NCI-H524 (cell line): ENCODE data around the gene TK2.
"Not testable (repeated sequence)": the region's sequence is repeated elsewhere in the genome, so short reads cannot be mapped to it uniquely, and the experiment has no call there.

Experiments
- DNase-seq, 2 experiments: peaks; one replicate each; lab custom pipeline; 2025; lab: John Stamatoyannopoulos, UW

Gene TK2

DNA sequence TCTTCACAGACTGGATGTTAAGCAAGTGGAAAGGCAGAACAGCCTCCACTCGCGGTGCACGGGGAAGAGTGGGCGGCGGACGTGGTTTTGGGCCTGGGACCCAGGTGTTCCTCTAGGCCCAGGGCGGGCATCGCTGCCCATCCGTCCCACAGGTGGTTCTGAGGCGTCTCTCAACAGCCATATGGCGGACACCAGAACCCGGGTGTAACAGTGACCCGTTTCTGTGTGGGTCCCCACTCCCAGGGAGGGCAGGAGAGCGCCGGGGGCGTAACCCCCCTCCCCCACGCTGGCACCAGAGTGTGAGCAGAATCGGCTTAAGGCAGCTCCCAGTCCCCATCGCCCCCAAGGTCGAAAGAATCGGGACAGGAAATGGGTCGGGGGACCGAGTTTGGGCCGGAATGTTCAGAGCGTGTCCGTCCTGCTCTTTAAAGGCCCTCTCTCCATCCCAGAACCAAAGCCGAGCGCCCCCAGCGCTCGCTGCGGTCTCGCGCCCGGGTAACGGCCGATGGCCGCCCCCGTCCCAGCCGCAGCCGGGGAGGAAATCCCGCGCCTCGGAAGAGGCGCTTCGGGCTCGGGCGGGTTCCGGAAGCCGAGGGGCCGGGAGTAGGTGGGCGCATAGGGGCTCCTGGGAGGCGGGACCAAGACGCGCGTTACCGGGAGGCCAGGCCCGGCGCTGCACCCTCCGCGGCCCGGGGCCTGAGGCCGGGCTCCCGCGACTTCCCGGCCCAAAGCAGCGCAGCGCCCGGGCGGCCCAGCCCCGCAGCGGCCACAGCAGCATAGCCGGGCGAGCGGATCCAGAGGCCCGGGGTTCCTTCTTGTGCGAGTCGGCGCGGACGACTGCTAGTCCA is at the start of gene TK2:
TK2 (minus strand) TSS at position 839 of the 848 bp plus-strand sequence; CDS start at position 778, 61 bp downstream.
- peak; percentile 45 to 65 for DNase-seq

DNA sequence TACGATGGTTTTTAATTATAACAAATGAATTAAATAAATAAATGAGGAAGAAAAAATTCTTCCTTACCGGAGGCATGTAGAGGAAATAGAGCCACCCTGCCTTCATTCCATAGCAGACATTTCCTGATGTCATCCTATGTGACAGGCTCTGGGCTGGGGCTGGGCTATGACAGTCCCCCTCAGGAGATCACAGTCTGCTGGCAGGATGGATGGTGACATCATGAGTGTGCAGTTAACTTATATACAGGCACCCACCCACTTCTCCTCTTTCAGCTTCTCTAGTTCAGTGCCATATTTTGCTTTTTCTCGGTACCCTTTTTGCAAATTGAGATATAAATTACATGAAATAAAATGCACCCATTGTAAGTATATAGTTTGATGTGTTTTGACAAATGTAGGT is 48.2 kb upstream of the TK2 start:
- no peak for DNase-seq

DNA sequence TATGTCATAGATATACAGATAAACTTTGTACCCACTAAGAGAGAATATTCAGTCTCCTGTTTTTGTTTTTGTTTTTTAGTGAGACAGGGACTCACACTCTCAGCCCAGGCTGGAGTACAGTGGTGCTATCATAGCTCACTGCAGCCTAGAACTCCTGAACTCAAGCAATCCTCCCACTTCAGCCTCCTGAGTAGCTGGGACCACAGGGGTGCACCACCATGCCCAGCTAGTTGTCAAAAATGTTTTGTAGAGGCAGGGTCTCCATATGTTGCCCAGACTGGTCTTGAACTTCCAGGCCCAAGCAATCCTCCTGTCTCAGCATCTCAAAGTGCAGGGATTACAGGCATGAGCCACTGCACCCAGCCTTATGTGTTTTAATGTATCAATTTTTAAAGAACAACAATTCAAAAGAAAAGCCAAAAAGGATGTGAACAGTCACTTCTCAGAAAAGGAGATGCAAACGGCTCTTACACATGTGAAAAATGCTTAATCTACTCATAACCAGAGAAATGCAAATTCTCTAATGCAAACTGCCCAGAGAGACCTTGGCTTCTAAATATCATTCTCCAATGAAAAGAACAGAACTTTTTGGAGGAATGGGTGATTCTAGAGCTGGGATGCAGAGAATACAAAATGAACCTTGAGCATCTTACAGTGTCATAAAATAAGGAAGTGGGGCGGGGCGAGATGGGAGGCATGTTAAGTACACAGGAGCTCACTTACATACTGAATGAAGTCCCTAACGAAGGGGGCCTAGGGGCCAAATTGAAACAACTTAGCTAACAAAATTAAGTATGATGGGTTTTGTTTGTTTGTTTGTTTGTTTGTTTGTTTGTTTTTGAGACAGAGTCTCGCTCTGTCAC is 47.3 kb upstream of the TK2 start:
- no peak for DNase-seq

DNA sequence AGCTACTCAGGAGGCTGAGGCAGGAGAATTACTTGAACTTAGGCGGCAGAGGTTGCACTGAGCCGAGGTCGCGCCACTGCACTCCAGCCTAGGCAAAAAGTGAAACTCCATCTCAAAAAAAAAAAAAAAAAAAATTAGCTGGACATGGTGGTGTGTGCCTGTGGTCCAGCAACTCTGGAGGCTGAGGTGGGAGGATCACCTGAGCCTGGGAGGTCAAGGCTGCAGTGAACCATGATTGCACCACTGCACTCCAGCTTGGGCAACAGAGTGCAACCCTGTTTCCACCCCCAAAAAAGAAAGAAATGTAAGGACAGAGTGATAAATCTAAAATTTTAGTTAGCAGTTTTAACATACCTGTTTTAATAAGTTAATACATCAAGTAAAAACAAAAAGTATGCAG is 46.6 kb upstream of the TK2 start:
- DNase-seq = not testable (repeated sequence)

DNA sequence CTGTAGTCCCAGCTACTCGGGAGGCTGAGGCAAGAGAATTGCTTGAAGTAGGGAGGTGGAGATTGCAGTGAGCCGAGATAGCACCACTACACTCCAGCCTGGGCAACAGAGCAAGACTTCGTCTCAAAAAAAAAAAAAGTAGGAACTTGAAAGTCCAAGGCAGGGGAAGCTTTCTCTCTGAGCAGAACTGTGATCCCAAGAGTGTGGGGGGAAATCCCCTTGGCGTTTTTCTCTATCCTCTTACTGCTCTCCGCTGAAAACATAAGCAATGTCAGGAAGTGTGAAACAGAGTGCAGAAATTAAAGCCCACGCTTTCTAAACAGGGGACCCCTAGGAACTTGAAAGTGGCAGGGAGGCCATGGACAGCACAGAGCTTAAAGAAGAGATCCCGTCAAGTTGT is 44.8 kb upstream of the TK2 start:
- DNase-seq = no peak

DNA sequence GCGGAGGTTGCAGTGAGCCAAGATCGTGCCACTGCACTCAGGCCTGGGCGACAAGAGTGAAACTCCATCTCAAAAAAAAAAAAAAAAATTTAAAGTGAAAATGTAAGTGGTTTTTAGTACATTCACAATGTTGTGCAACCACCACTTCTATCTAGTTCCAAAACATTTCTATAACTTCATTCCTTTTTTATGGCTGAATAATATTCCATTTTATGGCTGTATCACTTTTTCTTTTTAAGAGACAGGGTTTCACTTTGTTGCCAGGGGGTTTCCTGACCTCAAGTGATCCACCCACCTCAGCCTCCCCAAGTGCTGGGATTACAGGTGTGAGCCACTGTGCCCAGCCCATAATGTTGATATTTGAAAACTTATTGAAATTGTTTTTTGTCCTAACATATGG is 42.9 kb upstream of the TK2 start:
- no peak for DNase-seq

DNA sequence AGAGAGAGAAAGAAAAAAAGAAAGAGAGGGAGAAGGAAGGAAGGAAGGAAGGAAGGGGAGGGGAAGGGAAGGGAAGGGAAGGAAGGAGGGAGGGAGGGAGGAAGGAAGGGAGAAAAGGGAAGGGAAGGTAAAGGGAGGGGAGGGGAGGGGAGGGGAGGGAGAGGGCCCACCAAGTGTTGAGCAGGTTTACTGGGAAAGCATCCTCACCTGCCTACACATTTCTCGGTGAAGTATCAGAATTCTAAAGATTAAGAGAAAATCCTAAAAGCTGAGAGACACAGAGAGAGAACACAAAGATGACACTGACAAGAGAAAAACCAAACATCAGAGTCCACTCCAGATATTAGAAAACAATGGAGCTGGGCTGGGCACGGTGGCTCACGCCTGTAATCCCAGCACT is 42.3 kb upstream of the TK2 start:
- DNase-seq = no peak

DNA sequence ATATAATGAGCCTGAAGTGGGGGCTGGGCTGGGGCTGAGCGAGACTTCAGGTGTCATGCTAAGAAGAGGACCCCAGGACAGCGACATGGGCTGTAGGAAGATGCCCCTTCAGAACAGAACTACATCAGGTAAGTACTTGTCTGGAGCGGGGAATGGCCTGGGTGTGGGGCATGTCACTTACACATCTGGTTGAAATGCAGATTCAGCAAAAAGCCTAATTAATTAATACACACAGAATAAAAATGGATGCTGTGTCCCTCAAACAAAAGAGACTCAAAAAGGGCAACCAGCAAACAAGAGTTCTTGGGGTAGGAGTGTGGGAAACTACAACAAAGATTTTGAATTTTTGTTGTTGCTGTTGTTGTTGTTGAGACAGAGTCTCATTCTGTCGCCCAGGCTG is 41.1 kb upstream of the TK2 start:
- DNase-seq = no peak

DNA sequence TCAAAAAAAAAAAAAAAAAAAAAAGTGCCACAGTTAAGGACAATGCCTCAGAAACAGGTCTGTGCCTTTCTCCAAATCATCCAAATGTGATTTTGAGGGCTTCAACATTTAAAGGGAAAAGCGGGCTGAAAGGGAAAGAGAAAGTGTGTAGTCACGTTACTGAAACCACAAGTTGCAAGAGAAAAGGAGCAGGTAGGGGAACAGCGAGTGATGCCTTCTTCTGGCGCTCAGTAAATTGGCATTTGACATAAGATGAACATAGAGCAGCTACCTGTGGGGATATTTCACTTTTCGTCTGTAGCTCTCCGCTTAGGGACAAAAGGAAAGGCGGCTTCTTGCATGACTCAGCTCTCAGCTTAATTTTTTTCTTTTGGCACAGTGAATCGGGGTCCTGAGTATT is 40.4 kb upstream of the TK2 start:
- no peak for DNase-seq

DNA sequence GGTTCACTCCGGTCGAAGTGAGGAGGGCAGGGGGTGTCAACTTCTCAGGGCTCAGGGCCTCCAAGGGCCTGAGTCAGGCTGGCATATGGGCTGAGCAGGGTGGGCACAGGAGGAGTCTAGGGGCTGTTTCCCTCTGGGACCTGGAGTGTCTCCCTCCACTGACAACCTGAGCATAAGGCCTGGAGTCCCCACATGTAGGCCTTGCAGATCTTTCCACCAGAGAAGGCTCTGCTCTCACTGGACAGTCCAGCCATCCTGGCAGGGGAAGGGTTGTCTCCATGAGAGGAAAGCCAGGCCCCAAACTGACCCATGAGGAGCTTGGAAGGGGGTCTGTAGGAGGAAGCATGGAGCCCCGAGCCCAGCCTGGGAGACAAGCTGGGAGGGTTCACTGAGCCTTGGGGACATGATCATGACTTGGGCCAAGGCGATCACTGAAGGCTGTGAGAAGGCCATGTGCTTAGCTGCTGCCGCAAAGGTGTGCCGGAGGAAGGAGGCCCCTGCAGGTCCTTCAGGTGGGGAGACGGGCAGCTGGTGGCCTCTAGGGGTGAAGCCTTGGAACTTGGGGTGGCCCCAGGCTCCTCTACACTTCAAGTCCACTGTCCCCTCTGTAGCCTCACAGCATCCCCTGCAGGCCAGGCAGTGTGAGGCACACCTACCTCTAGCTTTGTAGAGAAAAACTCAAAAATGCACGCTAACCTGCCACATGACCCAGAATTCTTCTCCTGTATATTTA is 39.2 kb upstream of the TK2 start:
- no peak for DNase-seq

DNA sequence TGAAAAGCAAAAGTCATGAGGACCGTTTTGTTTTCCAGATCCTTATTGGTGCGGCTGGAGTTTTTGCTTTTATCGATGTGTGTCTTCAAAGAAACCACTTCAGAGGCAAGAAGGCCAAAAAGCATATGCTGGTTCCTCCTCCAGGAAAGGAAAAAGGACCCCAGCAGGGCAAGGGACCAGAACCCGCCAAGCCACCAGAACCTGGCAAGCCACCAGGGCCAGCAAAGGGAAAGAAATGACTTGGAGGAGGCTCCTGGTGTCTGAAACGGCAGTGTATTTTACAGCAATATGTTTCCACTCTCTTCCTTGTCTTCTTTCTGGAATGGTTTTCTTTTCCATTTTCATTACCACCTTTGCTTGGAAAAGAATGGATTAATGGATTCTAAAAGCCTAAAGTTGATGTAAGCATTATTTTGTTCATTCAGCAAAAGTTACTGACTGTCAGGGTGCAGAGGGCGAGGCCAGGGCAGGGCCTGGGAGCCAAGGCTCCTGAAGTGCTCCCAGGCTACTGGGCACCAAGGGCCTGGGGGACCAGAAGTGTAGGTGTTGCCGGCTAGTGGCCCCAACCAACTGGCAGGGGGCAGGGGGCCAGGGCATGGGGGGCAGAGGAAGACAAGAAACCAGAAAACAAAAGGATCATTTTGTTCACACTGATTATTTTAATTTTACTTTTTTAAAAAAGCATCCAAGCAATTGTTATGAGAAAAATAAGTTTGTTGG is 38.1 kb upstream of the TK2 start:
- DNase-seq = no peak

DNA sequence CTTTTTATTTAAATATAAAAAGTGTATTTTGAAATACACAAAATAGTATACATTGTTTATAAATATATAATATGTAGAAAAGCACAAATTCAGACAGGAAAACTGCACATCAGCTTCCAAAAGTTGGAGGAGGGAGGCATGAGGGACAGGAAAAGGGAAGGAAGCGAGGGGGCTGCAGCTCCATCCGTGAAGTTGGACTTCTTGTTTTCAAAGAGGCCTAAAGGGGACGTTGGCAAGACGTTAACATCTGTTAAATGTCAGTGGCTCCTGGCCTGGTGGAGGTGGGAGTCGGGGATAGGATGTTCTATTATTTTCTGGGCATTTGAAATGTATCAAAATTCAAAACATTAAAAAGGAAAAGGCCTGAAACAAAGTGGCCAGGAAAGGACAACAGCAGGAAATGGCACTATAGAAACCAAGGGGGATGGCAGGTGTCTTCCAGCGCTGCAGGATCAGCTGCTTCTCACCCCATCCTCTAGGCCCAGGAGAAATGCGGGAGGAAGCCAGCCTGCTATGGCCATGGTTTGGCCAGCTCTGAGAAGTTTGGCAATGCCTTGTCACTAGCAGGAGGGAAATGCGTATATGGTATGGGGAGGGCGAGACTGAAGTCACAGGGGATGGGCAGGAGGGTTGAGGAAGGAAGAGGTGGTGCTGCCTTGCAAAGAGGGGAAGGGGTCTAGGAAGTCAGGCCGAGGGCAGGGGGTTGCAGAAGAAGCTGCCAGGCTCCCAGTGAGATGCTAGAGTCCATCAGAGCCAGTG is 35.7 kb upstream of the TK2 start:
- no peak for DNase-seq

DNA sequence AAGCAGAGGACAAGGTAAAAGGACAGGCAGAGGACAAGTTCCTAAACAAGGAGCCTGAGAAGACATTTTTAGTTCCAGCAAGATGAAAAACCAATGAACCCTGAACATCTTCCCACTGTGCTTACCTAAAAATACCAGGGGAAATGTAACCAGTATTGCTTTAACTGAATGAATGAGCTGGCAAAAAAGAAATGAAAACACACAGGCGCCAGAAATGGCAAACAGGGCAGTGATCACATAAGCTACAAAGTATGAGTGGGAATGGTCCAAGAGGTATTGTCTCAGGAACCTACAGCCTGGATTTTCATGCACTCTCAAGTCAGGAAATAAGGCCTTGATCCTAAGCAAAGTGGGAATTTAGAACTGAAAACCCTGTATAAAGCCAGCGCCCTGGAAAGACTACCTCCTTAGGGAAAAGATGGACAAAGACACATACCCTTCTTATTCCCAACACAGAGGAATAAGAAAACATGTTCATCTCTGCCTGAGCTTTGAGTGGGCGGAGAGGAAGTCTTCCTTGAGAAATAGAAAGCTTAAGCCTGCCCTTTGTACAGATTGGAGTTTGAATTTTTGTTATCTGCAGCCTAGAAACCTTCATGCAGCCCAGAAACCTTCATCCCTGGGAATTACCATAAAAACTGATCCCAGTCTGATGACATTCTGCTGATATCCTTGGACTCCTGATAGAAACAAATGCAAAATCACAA is 31.5 kb upstream of the TK2 start:
- DNase-seq = no peak

DNA sequence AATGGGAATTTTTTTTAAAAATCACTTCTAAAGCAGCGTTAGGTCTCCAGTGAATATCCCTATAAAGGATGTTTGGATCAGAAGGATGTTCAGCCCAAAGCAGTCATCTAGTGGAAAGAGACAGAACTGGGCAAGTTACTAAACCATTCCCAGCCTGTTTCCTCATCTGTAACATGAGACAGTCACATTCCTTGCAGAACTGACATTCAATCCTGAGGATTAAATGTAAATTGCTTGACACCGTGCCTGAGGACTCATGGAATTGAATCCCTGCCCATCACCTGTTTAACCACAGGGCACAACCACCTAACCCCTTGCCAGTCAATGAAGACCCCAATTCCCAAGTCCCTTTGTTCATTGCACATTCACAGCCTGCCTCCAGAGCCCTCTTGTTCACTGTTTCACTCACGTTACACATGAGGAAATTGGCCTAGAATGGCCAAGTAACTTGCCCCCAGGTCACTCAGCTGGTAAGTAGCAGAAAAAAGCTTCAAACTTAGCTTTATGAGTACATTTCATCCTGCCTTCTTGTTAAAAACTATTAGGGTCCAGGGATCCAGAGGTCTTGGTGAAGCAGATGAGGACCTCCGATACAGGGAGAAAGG is 30.8 kb upstream of the TK2 start:
- peak; percentile 50 to 61 for DNase-seq

DNA sequence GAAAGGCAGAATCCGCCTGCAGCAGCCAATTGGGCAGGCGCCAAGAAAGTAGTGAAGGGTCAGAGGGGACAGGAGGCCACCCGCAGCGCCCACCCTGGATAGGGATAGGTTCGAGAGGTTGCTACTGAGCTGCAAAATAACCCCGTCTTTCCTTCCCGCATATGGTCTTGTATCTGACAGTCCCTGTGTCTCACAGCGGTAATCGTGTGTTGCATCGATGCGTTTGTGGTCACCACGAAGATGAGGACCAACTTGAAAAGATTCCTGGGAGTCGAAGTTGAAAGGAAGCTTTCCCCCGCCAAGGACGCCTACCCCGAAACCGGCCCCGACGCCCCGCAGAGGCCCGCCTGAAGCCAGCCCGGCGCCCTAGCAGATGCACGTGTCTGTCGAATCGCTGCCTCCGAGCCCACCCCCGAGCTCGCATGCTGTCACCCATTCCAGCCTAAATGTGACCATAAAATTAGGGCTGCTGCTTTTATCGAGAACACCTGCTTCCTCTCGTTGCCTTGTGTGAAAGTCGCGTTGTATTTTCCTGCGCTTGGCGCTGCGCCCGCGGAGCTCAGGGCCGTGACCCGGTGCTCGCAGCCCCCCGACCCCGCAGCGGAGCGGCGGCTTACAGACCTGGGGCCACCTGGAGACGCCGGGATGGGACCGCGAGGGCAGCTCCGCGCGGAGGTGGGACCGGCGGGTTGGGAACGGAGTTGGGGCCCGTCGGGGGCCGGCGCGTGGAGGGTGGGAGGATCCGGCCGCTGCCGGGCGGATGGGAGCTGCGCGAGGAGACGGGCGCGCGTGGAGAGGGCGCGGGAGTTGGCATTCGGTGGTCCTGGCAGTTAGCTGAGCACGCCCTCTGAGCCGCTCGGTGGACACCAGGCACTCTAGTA is 29.0 kb upstream of the TK2 start, which contains the start of gene CMTM2:
CMTM2 (plus strand) TSS at position 813 of the 881 bp plus-strand sequence. CDS start 145 bp downstream, outside the sequence.
- DNase-seq = peak in 1 of 2 experiments; percentile 39

DNA sequence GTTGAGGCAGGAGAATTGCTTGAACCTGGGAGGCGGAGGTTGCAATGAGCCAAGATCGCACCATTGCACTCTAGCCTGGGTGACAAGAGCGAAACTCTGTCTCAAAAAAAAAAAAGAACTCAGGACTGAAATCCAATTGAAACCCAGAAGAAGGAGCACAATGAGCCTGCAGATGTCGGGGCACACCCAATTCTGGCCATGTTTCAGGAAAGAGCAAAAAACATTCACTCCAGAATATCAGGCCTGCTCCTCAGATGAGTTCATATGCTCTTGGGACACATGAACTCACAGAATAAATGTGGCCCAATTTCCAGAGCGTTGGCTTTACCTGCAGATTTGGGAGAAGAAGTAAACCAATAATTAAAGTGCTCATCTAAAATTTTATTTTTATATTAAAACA is 26.4 kb upstream of the TK2 start:
- DNase-seq = no peak

DNA sequence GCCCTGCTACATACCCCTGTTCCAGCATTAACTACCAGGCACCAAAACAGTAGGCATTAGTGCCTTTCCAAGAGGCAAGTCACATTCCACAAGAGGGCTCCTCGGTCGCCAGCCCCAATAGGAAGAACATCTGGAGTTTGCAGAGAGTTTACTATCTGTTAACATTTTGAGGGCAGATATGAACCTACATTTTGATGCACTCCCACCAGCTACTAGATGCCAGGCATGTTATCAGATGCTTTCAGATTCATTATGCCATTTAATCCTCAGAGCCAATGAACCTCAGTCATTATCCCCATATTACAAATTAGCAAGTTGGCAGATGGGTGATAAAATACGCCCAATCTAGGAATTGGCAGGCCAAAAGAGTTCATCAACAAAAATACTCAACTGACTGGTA is 25.1 kb upstream of the TK2 start:
- DNase-seq = no peak

DNA sequence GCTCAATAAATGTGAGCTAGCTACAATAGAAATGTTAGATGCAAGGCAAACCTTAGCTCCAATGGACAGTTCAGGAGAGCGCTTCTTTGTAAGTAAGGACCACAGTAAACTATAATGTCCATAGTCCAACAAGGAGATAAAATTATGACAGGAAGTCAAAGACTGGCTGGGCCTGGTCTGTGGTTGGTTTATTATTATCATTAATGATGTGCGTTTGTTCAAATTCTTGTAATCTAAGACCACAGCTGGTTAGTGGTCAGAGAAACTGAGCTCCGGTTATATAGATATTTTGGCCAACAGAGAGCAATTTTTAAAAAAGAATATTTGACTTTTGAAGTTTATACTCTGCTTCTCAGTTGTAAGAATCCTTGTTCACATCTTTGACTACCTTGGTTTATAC is 24.6 kb upstream of the TK2 start:
- no peak for DNase-seq

DNA sequence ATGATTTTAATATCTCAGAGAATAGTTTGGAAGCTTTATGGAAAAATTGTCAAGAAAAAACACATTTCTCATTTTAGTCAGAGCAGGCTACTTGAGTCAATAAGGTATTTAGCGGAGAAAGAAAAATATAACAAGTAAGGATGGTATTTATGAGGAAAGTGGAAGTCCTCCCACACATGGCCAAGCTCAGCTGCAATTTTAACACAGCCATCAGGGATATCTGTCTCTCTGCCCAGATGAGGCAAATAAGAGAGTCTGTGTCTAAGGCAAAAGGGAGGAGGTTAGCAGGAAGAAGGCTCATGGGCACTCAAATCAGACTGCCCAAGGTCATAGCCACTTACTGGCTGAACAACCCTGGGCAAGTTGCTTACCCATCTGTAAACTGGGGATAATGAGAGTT is 24.2 kb upstream of the TK2 start:
- DNase-seq = no peak
